Calu3 (cell line): ENCODE results near the gene ZNF526. TPM values are rescaled to one million over a fixed set of nuclear protein-coding genes. Genes with fewer than 3 reads are reported as not detected.

Experiments
- BruUV-seq: library from RNA; stranded (reverse); fragments of 400-500 nt; replicated peaks from 2 replicates; lab custom pipeline; 2021; lab: Mats Ljungman, UMichigan
- CTCF ChIA-PET: fragments of 300-600 bp; sonication (Branson Sonifier 250); formaldehyde crosslinking; loops from one replicate; lab custom pipeline; 2022; ENCODE audit warnings: antibody characterized with exemption; lab: Charles Lee
- DNase-seq: peaks from one replicate; pipeline ENCODE4 v3.0.0; 2022
- H3K27ac Mint-ChIP-seq: one replicate; pipeline ENCODE4 v1.8.0; 2022; ENCODE audit warnings: mixed read lengths; ENCODE audit not compliant: unreplicated experiment
- H3K27me3 Mint-ChIP-seq: one replicate; pipeline ENCODE4 v1.8.0; 2022; ENCODE audit warnings: mixed read lengths; ENCODE audit not compliant: unreplicated experiment
- H3K36me3 Mint-ChIP-seq: one replicate; pipeline ENCODE4 v1.8.0; 2022; ENCODE audit warnings: mild to moderate bottlenecking, moderate library complexity, mixed read lengths; ENCODE audit not compliant: insufficient read depth, unreplicated experiment
- H3K4me1 Mint-ChIP-seq: one replicate; pipeline ENCODE4 v1.8.0; 2022; ENCODE audit warnings: mild to moderate bottlenecking, low read depth, mixed read lengths; ENCODE audit not compliant: unreplicated experiment
- H3K4me3 Mint-ChIP-seq: one replicate; pipeline ENCODE4 v1.8.0; 2022; ENCODE audit warnings: mild to moderate bottlenecking, low read depth, moderate library complexity, mixed read lengths; ENCODE audit not compliant: unreplicated experiment
- H3K9me3 Mint-ChIP-seq: one replicate; pipeline ENCODE4 v1.8.0; 2022; ENCODE audit warnings: low read depth, mixed read lengths; ENCODE audit not compliant: unreplicated experiment
- CTCF ChIP-seq: fragments of 200-600 bp; IDR thresholded peaks from one replicate; pipeline ENCODE4 v1.8.0; 2022; ENCODE audit warnings: antibody characterized with exemption; ENCODE audit not compliant: unreplicated experiment
- intact Hi-C: fragments of 100-400 bp; cut with micrococcal nuclease; formaldehyde crosslinking; loops from one replicate; pipeline ENCODE4 v1.10.0; 2022; ENCODE audit not compliant: unreplicated experiment
- total RNA-seq: library from RNA; stranded (reverse); gene quantifications from 2 replicates; pipeline ENCODE4 v1.2.3, GENCODE V29; 2022

ZNF526 gene
- total RNA-seq, 1 experiment from 2014 or later = 25.4 TPM

DNA sequence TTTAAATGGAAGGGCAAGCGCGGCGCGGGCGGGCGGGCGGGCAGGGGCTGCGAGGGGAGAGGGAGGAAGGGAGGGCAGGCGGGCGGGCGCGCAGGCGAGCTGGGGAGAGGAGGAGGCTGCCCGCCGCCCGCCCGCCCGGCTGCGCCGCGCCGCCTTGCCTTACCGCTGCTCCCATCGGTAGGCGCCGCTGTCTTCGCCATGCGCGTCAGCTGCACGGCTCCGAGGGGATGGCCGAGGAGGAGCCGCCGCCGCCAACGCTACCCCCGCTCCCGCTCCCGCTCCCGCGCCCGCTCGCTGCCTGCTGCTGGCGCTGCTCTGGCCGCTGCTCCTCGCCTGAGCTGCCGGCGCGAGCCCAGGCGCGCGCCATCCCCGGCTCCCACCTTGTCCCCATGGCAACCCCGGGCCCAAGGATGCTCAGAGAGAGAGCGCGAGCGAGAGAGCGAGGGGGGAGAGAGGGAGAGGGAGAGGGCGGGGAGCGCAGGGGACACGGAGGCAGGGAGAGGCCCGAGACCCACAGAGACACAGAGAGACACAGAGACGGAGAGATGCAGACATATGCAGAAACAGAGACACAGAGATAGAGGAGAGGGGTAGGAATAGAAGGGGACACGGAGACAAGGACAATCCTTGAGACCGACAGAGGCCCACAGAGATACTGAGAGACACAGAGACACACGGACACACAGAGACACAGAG lies 43.0 kb upstream of the ZNF526 start:
- peaks cover 4% of the 10 kb centered on the region for H3K36me3 Mint-ChIP-seq
- H3K4me1 Mint-ChIP-seq = peaks cover 20% of the 10 kb centered on the region
- no TSS peak for BruUV-seq
- no peaks in the 10 kb centered on the region for H3K9me3 Mint-ChIP-seq
- DNase-seq = peak; percentile 90
- no peak overlapping the region for H3K27ac Mint-ChIP-seq
- CTCF ChIA-PET = interaction anchor here (0.6 to 1.7 kb wide), 14 partner anchors 9 to 148 kb away, joined by 3 to 14 read pairs (median 4); partner anchors contain the start of gene DEDD2
- H3K27me3 Mint-ChIP-seq = peaks cover 8% of the 10 kb centered on the region
- no peak overlapping the region for H3K4me3 Mint-ChIP-seq
- TF ChIP-seq CTCF = peak; percentile 26
- intact Hi-C loops = no loop called here

GRCh38 chr19:42177686-42178019 lies 42.5 kb upstream of the ZNF526 start:
- Mint-ChIP-seq H3K27me3 (peaks cover 13% of the 10 kb centered on the region), H3K36me3 (no peaks in the 10 kb centered on the region), H3K4me3 (no peak overlapping the region), H3K27ac (no peak overlapping the region), H3K4me1 (peaks cover 15% of the 10 kb centered on the region), H3K9me3 (no peaks in the 10 kb centered on the region)
- no peak for TF ChIP-seq CTCF
- DNase-seq = no peak
- no TSS peak for BruUV-seq
- CTCF ChIA-PET = interaction anchor here (1.0 kb wide), 1 partner anchor 38 kb away, joined by 6 read pairs; no protein-coding TSS in a partner anchor
- intact Hi-C loops = no loop called here

GRCh38 chr19:42178791-42179674 lies 41.1 kb upstream of the ZNF526 start:
- peak; percentile 30 for DNase-seq
- no peak for TF ChIP-seq CTCF
- Mint-ChIP-seq H3K4me1 (peaks cover 10% of the 10 kb centered on the region), H3K36me3 (no peaks in the 10 kb centered on the region), H3K27me3 (peaks cover 19% of the 10 kb centered on the region), H3K9me3 (no peaks in the 10 kb centered on the region), H3K27ac (no peak overlapping the region), H3K4me3 (no peak overlapping the region)
- CTCF ChIA-PET = no interaction called here
- BruUV-seq = no TSS peak
- intact Hi-C loops = no loop called here

DNA sequence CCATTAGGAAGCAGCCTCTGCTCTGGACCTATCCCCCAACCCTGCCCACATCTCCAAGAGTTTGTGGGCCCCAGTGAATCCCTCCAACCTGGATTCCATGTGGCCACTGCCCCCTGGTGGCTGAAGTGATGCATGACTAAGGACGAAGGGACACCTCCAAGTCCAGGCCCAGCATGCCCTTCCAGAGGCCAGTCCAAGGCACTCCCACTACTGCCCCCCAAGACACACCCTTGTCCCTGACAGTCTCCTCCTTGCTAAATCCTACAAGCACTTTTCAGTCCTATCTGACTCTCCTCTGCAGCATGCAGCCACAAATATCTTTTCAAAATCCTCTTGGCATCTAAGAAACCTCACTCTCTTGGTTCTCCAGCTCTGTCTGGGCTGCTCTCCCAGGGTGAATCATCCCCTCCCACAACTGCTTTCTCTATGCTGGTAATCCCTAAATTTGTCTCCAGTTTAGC lies 35.7 kb upstream of the ZNF526 start:
- peak overlapping the region; percentile 6 for H3K27ac Mint-ChIP-seq

More for the DNA sequence above, 35.7 kb upstream of the ZNF526 start:
- no TSS peak for BruUV-seq
- intact Hi-C loops = loop anchor here (1.0 to 2.0 kb wide), 2 partner anchors 51 to 76 kb away; no protein-coding TSS in a partner anchor
- peak; percentile 94 for TF ChIP-seq CTCF
- CTCF ChIA-PET = interaction anchor here (1.0 to 3.0 kb wide), 5 partner anchors 9 to 71 kb away, joined by 3 to 18 read pairs (median 5); partner anchors contain the start of gene POU2F2
- peak; percentile 91 for DNase-seq
- Mint-ChIP-seq H3K9me3 (no peaks in the 10 kb centered on the region), H3K4me1 (peaks cover 18% of the 10 kb centered on the region), H3K36me3 (no peaks in the 10 kb centered on the region), H3K4me3 (no peak overlapping the region), H3K27me3 (peaks cover 19% of the 10 kb centered on the region)
